K562 (cell line): Measurements from ENCODE around the gene PPP1R1C. TPM values are rescaled to one million over a fixed set of nuclear protein-coding genes. Genes with fewer than 3 reads are reported as not detected.

Source experiments
- ATAC-seq: fragments of 200-7000 bp; cut with Tn5 transposase; 3 replicates; pipeline ENCODE4 v1.9.1; 2020; ENCODE audit warnings: moderate library complexity
- BruUV-seq: library from RNA; stranded (reverse); fragments of 400-500 nt; replicated peaks from 2 replicates; lab custom pipeline; 2021; lab: Mats Ljungman, UMichigan
- CTCF ChIA-PET: fragments of 300-600 bp; formaldehyde crosslinking; extraction: SDS; loops from one replicate; lab custom pipeline; 2021; ENCODE audit warnings: low intra/inter-chr PET ratio; lab: Yijun Ruan, JAX
- POLR2A ChIA-PET: fragments of 300-600, 350-650 bp; sonication (Branson Sonifier 250); formaldehyde crosslinking; extraction: SDS; loops from one replicate; lab custom pipeline; 2021; ENCODE audit warnings: antibody characterized with exemption, inconsistent platforms; lab: Yijun Ruan, JAX
- DNase-seq, 4 experiments: peaks; one replicate each; pipeline versions ENCODE4 v3.0.0 to v3.0.0-alpha.2; 2011 to 2018; ENCODE audit warnings: low spot score in 3 of 4, mixed read lengths in 3 of 4; ENCODE audit errors: extremely low read depth in 1 of 4
- FAIRE-seq: peaks from 2 replicates; lab custom pipeline; 2011; peaks lifted over from hg19 to GRCh38; lab: Jason Lieb, UNC
- H2AFZ ChIP-seq: 2 replicates; pipeline ENCODE4 v1.6.0; 2011; ENCODE audit warnings: low read depth, low read length, control low read depth, inconsistent platforms
- H3K27ac ChIP-seq: fragments of 200-600 bp; 3 replicates; pipeline ENCODE4 v1.8.0; 2011; ENCODE audit warnings: low read depth, mild to moderate bottlenecking, control low read depth, inconsistent platforms, low read length, moderate library complexity, mixed read lengths; ENCODE audit errors: extremely low read depth
- H3K27me3 ChIP-seq, 2 experiments: fragments of 300-600 bp in 1 of 2; 2 replicates in 1 of 2; 3 replicates in 1 of 2; pipeline versions ENCODE4 v1.6.0 to v1.8.0; 2011; ENCODE audit warnings: inconsistent platforms in 2 of 2, low read length in 2 of 2, mild to moderate bottlenecking in 1 of 2, mixed read lengths in 1 of 2, moderate library complexity in 1 of 2; ENCODE audit not compliant: control insufficient read depth in 2 of 2, insufficient read depth in 2 of 2
- H3K36me3 ChIP-seq: fragments of 300-600 bp; 3 replicates; pipeline ENCODE4 v1.8.0; 2011; ENCODE audit warnings: mild to moderate bottlenecking, low read length, inconsistent platforms; ENCODE audit not compliant: control insufficient read depth, insufficient read depth
- H3K4me1 ChIP-seq, 2 experiments: fragments of 200-600 bp in 1 of 2; replicated peaks in 1 of 2; 2 replicates in 1 of 2; 3 replicates in 1 of 2; pipeline versions ENCODE4 v1.5.1 to v1.8.0; 2011; ENCODE audit warnings: inconsistent platforms in 2 of 2, low read length in 2 of 2, mild to moderate bottlenecking in 1 of 2, mixed read lengths in 1 of 2, moderate library complexity in 1 of 2; ENCODE audit not compliant: control insufficient read depth in 2 of 2, insufficient read depth in 2 of 2
- H3K4me2 ChIP-seq: 2 replicates; pipeline ENCODE4 v1.6.1; 2011; ENCODE audit warnings: low read length, control low read depth, inconsistent platforms, mixed read lengths; ENCODE audit not compliant: insufficient read depth
- H3K4me3 ChIP-seq: fragments of 200-600 bp; sonication (generic), shearing (Covaris generic); 2 replicates; pipeline ENCODE4 v1.5.1; 2016; ENCODE audit warnings: control low read depth, inconsistent platforms
- H3K79me2 ChIP-seq: fragments of 200-600 bp; 3 replicates; pipeline ENCODE4 v1.8.0; 2011; ENCODE audit warnings: low read length, inconsistent platforms; ENCODE audit not compliant: control insufficient read depth, insufficient read depth
- H3K9ac ChIP-seq, 2 experiments: 2 replicates each; pipeline versions ENCODE4 v1.6.0 to v1.6.1; 2011; ENCODE audit warnings: low read depth in 2 of 2, low read length in 2 of 2, control low read depth in 1 of 2, inconsistent platforms in 1 of 2, mild to moderate bottlenecking in 1 of 2, mixed read lengths in 1 of 2; ENCODE audit not compliant: insufficient read depth in 1 of 2
- H3K9me1 ChIP-seq: one replicate; pipeline ENCODE4 v1.6.0; 2011; ENCODE audit warnings: inconsistent platforms, mild to moderate bottlenecking, low read length, moderate library complexity; ENCODE audit not compliant: control insufficient read depth, insufficient read depth
- H3K9me3 ChIP-seq: replicated peaks from 2 replicates; pipeline ENCODE4 v1.5.1; 2011; ENCODE audit warnings: low read depth, low read length, inconsistent platforms; ENCODE audit not compliant: control insufficient read depth, insufficient read depth
- H4K20me1 ChIP-seq: replicated peaks from 2 replicates; pipeline ENCODE4 v1.6.1; 2011; ENCODE audit warnings: low read length, inconsistent platforms, mixed read lengths; ENCODE audit not compliant: control insufficient read depth, insufficient read depth
- ASH1L ChIP-seq: fragments of 450-650 bp; IDR thresholded peaks from 2 replicates; pipeline ENCODE4 v1.6.1; 2018; ENCODE audit warnings: borderline replicate concordance, mild to moderate bottlenecking, low read depth; ENCODE audit not compliant: partially characterized antibody
- CHCHD3 ChIP-seq: fragments of 250-450 bp; sonication (Bioruptor Pico); IDR thresholded peaks from 2 replicates; pipeline ENCODE4 v2.1.2; 2022; ENCODE audit warnings: mild to moderate bottlenecking
- KLF10 ChIP-seq: fragments of 250-450 bp; sonication (Bioruptor Pico); IDR thresholded peaks from 2 replicates; pipeline ENCODE4 v1.6.1; 2021; ENCODE audit warnings: matching md5 sums
- NCOR1 ChIP-seq: fragments of 450-650 bp; IDR thresholded peaks from 2 replicates; pipeline ENCODE4 v1.6.1; 2016; ENCODE audit warnings: mild to moderate bottlenecking, moderate library complexity
- NR2C1 ChIP-seq, 2 experiments: fragments of 450-650 bp; IDR thresholded peaks; 2 replicates each; pipeline ENCODE4 v1.6.1; 2017; ENCODE audit warnings: mild to moderate bottlenecking in 2 of 2, antibody characterized with exemption in 1 of 2, inconsistent platforms in 1 of 2, missing compliant biosample characterization in 1 of 2, missing genetic modification characterization in 1 of 2
- PHF8 ChIP-seq: fragments of 200-600 bp; sonication (generic); IDR thresholded peaks from 2 replicates; pipeline ENCODE4 v1.6.1; 2012; ENCODE audit warnings: mixed run types, mild to moderate bottlenecking, inconsistent platforms, low read length, moderate library complexity, borderline replicate concordance
- PURB ChIP-seq: sonication (generic); formaldehyde crosslinking; IDR thresholded peaks from 2 replicates; pipeline ENCODE4 v1.9.0; 2021; ENCODE audit warnings: low read depth, mild to moderate bottlenecking, missing genetic modification reagents
- RUNX1 ChIP-seq: sonication (generic); IDR thresholded peaks from 2 replicates; pipeline ENCODE4 v1.6.1; 2016; ENCODE audit warnings: antibody characterized with exemption, low read depth
- ZNF175 ChIP-seq: fragments of 200-800 bp; sonication (Bioruptor generic); IDR thresholded peaks from 2 replicates; pipeline ENCODE4 v1.6.1; 2016; ENCODE audit warnings: low read depth, mild to moderate bottlenecking, missing genetic modification characterization, missing compliant biosample characterization
- ZNF830 ChIP-seq: fragments of 250-450 bp; sonication (Bioruptor Pico); IDR thresholded peaks from 2 replicates; pipeline ENCODE4 v1.5.0; 2021; ENCODE audit warnings: mild to moderate bottlenecking
- WGBS: fragments of 100-300 bp; shearing (Covaris generic); methylation state at CpG from one replicate; pipeline ENCODE4 v1.1.6; 2016; ENCODE audit warnings: low coverage, mixed read lengths; ENCODE audit not compliant: insufficient coverage; ENCODE audit errors: missing lambda C conversion rate; 5-methylcytosine and 5-hydroxymethylcytosine counted together
- in situ Hi-C: fragments of 300-500 bp; cut with MboI; formaldehyde crosslinking; loops from 4 replicates; pipeline ENCODE4 v1.15.0; 2018; ENCODE audit warnings: inconsistent platforms, mixed read lengths
- intact Hi-C: fragments of 100-400 bp; cut with micrococcal nuclease; formaldehyde crosslinking; loops from 2 replicates; pipeline ENCODE4 v1.14.2; 2022
- polyA plus RNA-seq, 8 experiments: library from polyadenylated mRNA; depleted of rRNA in 4 of 8; stranded (reverse) in 5 of 8; unstranded in 3 of 8; fragments of >200 nt; fragmentation: Nextera tagmentation in 2 of 8; fragmentation: Illumina TruSeq in 1 of 8; extraction: Ambion mirVana in 2 of 8; extraction: Trizol in 1 of 8; gene quantifications; 2 replicates each; pipeline versions ENCODE4 v1.2.1 to v1.2.3, GENCODE V29; 2011 to 2014; ENCODE audit warnings: inconsistent platforms in 1 of 8, missing spikeins in 1 of 8
- total RNA-seq, 7 experiments: library from RNA; depleted of rRNA in 6 of 7; stranded (reverse); fragments of >200 nt in 6 of 7; fragmentation: Illumina TruSeq in 2 of 7; extraction: Trizol in 2 of 7; gene quantifications; 2 replicates each; pipeline versions ENCODE4 v1.2.1 to v1.2.3, GENCODE V29; 2011 to 2021; ENCODE audit warnings: low replicate concordance in 1 of 7
- TF ChIP-seq, protein P1 (sequence below): sonication (generic); IDR thresholded peaks from 2 replicates; pipeline ENCODE4 v1.6.1; 2016
- TF ChIP-seq, protein P2 (sequence below): fragments of 450-650 bp; conservative IDR thresholded peaks from 2 replicates; pipeline ENCODE4 v1.6.1; 2016; ENCODE audit warnings: missing genetic modification characterization, low read depth, mild to moderate bottlenecking, missing compliant biosample characterization, moderate library complexity
- TF ChIP-seq, protein P3 (sequence below): fragments of 250-450 bp; sonication (Bioruptor Pico); IDR thresholded peaks from 2 replicates; pipeline ENCODE4 v1.8.0; 2021; ENCODE audit warnings: borderline replicate concordance, mild to moderate bottlenecking, moderate library complexity; ENCODE audit not compliant: poor library complexity, severe bottlenecking
- TF ChIP-seq, protein P4 (sequence below): sonication (generic); formaldehyde crosslinking; IDR thresholded peaks from 2 replicates; pipeline ENCODE4 v1.8.0; 2022; ENCODE audit warnings: mild to moderate bottlenecking, low read depth, missing genetic modification reagents
- TF ChIP-seq, protein P5 (sequence below): fragments of 450-650 bp; formaldehyde crosslinking; IDR thresholded peaks from 2 replicates; pipeline ENCODE4 v1.4.0; 2022; ENCODE audit warnings: missing genetic modification characterization

The PPP1R1C gene
- total and polyA plus RNA-seq, 9 of the 15 experiments (the other 6 are each of a cell fraction or from before 2014, with no cell fraction given), result 0.09 to 0.64 (median 0.40) TPM; not detected in 2

DNA sequence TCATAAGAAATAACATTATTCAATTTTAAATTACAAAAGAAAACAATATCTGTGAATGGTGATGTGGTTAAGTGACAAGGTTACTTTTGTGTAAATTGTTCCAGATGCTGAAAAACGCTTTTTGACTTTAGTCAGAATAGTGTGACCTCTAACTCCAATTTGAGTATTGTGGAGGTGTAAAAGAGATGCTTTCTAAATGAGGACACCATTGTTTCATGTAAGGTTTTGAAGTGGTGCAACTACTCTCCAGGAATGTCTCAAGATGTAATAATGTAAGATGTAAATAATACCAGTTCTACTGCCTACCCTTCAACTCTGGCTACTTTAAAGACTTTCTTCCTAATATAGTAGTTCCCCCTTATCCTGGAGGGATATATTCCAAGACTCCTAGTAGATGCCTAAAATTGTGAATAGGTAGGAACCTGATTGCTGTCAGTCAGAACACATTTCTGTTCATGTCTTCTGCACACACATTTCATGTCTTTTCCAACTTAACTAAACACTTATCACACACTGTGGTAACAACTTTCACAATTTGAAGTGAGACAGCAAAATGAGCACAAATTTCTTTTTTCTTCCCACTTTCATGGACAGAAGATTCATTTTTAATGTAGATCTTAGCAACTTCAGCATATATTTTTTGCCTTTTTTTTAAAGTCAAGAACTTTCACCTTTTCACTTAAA lies 39.1 kb upstream of the PPP1R1C start:
- POLR2A ChIA-PET, result no interaction called here
- Histone ChIP-seq H3K4me2 (no peak overlapping the region), H3K4me1 (no peaks in the 10 kb centered on the region; a peak in 1 of 5 replicates), H3K36me3 (no peaks in the 10 kb centered on the region), H2AFZ (no peak overlapping the region), H4K20me1 (no peaks in the 10 kb centered on the region), H3K27ac (no peak overlapping the region), H3K27me3 (peaks cover 0 to 2% of the 10 kb centered on the region in 2 experiments; a peak in 1 of 5 replicates), H3K9ac (no peak overlapping the region), H3K79me2 (no peaks in the 10 kb centered on the region), H3K9me3 (no peaks in the 10 kb centered on the region), H3K9me1 (no peaks in the 10 kb centered on the region), H3K4me3 (no peak overlapping the region)
- ATAC-seq, result no peak
- CTCF ChIA-PET, result no interaction called here
- DNase-seq, result no peak
- TF ChIP-seq KLF10 (CRISPR knock-in tag), result no peak
- TF ChIP-seq, protein P1, sequence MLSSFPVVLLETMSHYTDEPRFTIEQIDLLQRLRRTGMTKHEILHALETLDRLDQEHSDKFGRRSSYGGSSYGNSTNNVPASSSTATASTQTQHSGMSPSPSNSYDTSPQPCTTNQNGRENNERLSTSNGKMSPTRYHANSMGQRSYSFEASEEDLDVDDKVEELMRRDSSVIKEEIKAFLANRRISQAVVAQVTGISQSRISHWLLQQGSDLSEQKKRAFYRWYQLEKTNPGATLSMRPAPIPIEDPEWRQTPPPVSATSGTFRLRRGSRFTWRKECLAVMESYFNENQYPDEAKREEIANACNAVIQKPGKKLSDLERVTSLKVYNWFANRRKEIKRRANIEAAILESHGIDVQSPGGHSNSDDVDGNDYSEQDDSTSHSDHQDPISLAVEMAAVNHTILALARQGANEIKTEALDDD, result no peak
- TF ChIP-seq NCOR1, result no peak
- no peak for TF ChIP-seq ZNF175
- TF ChIP-seq, protein P2, sequence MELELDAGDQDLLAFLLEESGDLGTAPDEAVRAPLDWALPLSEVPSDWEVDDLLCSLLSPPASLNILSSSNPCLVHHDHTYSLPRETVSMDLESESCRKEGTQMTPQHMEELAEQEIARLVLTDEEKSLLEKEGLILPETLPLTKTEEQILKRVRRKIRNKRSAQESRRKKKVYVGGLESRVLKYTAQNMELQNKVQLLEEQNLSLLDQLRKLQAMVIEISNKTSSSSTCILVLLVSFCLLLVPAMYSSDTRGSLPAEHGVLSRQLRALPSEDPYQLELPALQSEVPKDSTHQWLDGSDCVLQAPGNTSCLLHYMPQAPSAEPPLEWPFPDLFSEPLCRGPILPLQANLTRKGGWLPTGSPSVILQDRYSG (tag), result no peak
- no peak for TF ChIP-seq RUNX1
- TF ChIP-seq ASH1L, result no peak
- no peak for TF ChIP-seq NR2C1 (IDR thresholded peaks at IDR 0.05)
- no peak for TF ChIP-seq NR2C1 (tag; IDR thresholded peaks at IDR 0.05)
- no peak for TF ChIP-seq PURB (CRISPR knock-in tag)
- TF ChIP-seq CHCHD3 (CRISPR knock-in tag), result no peak
- TF ChIP-seq, protein P3, sequence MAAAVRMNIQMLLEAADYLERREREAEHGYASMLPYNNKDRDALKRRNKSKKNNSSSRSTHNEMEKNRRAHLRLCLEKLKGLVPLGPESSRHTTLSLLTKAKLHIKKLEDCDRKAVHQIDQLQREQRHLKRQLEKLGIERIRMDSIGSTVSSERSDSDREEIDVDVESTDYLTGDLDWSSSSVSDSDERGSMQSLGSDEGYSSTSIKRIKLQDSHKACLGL (CRISPR knock-in tag), result no peak
- TF ChIP-seq, protein P4, sequence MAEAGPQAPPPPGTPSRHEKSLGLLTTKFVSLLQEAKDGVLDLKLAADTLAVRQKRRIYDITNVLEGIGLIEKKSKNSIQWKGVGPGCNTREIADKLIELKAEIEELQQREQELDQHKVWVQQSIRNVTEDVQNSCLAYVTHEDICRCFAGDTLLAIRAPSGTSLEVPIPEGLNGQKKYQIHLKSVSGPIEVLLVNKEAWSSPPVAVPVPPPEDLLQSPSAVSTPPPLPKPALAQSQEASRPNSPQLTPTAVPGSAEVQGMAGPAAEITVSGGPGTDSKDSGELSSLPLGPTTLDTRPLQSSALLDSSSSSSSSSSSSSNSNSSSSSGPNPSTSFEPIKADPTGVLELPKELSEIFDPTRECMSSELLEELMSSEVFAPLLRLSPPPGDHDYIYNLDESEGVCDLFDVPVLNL (CRISPR knock-in tag), result no peak
- TF ChIP-seq PHF8, result no peak
- no peak for TF ChIP-seq ZNF830 (CRISPR knock-in tag)
- TF ChIP-seq, protein P5, sequence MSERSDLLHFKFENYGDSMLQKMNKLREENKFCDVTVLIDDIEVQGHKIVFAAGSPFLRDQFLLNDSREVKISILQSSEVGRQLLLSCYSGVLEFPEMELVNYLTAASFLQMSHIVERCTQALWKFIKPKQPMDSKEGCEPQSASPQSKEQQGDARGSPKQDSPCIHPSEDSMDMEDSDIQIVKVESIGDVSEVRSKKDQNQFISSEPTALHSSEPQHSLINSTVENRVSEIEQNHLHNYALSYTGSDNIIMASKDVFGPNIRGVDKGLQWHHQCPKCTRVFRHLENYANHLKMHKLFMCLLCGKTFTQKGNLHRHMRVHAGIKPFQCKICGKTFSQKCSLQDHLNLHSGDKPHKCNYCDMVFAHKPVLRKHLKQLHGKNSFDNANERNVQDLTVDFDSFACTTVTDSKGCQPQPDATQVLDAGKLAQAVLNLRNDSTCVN (CRISPR knock-in tag), result no peak
- no peak for FAIRE-seq
- BruUV-seq, result no TSS peak
- WGBS, result 0% methylated on average over 1 of the region's 1 CpG
- intact Hi-C loops, result no loop called here
- in situ Hi-C loops, result no loop called here
